Activated B cell treated with CpG ODN at 0.5 μM for 24 hours (primary cell): ENCODE measurements around the gene VEZT. TPM values are rescaled to one million over a fixed set of nuclear protein-coding genes. Genes with fewer than 3 reads are reported as not detected.

ENCODE experiments used
- ATAC-seq: fragments of 200-7000 bp; cut with Tn5 transposase; one replicate; pipeline ENCODE4 v1.10.0; 2021; ENCODE audit warnings: low read depth, mild to moderate bottlenecking, moderate library complexity
- CTCF ChIA-PET: fragments of 350-600 bp; sonication (Branson Sonifier 250); formaldehyde crosslinking; loops from one replicate; lab custom pipeline; 2021; ENCODE audit warnings: antibody characterized with exemption; lab: Charles Lee
- POLR2A ChIA-PET: fragments of 350-600 bp; sonication (Branson Sonifier 250); formaldehyde crosslinking; loops from one replicate; lab custom pipeline; 2021; ENCODE audit warnings: antibody characterized with exemption; lab: Charles Lee
- DNase-seq: peaks from one replicate; pipeline ENCODE4 v3.0.0; 2022
- H3K27ac Mint-ChIP-seq: one replicate; pipeline ENCODE4 v1.8.0; 2020; ENCODE audit warnings: mixed read lengths
- H3K27me3 Mint-ChIP-seq: one replicate; pipeline ENCODE4 v1.8.0; 2021; ENCODE audit warnings: mixed read lengths
- H3K36me3 Mint-ChIP-seq: one replicate; pipeline ENCODE4 v1.8.0; 2021; ENCODE audit warnings: low read depth, mixed read lengths
- H3K4me1 Mint-ChIP-seq: one replicate; pipeline ENCODE4 v1.8.0; 2021; ENCODE audit warnings: mixed read lengths
- H3K4me3 Mint-ChIP-seq: one replicate; pipeline ENCODE4 v1.8.0; 2020; ENCODE audit warnings: mild to moderate bottlenecking, mixed read lengths
- H3K9me3 Mint-ChIP-seq: one replicate; pipeline ENCODE4 v1.8.0; 2020; ENCODE audit warnings: mixed read lengths
- intact Hi-C: fragments of 100-400 bp; cut with micrococcal nuclease; formaldehyde crosslinking; loops from one replicate; pipeline ENCODE4 v1.15.1; 2024
- total RNA-seq: library from RNA; stranded (reverse); gene quantifications from 2 replicates; pipeline ENCODE4 v1.2.3, GENCODE V29; 2022
- TF ChIP-seq, protein P1 (sequence below): fragments of 200-600 bp; IDR thresholded peaks from one replicate; pipeline ENCODE4 v1.8.0; 2022; ENCODE audit warnings: antibody characterized with exemption, mild to moderate bottlenecking

The VEZT gene
- total RNA-seq, 1 donor from 2014 or later: 58.7 TPM

DNA sequence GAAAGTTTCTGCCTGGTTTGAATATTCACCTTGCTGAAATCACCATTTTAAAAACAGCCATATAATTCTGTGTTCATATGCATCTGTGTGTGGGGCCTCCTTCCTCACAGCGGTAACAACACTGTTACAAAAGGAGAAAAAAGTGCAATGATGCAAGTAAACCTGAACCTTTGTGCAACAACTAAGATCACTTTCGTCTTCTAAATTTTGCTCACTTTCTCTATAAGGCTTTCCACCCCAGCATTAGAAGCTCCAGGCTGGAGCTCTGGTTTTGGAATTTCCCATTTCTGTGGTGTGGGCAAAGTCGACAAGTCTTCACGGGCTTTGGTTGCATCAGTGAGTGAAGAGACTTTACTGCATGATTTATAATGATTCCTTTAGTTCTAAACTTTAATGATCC, 18.7 kb upstream of the VEZT start:
- Mint-ChIP-seq H3K9me3 (no peaks in the 10 kb centered on the region), H3K4me3 (peak overlapping the region; percentile 57), H3K36me3 (no peaks in the 10 kb centered on the region), H3K4me1 (peaks cover 45% of the 10 kb centered on the region), H3K27ac (peak overlapping the region; percentile 74), H3K27me3 (no peaks in the 10 kb centered on the region)
- intact Hi-C loops: no loop called here
- ChIA-PET POLR2A (interaction anchor here (0.5 to 3.4 kb wide), 4 partner anchors 10 to 35 kb away, joined by 3 to 14 read pairs (median 4); partner anchors contain the start of genes FGD6 and VEZT), CTCF (no interaction called here)
- ATAC-seq: peak; percentile 46
- no peak for DNase-seq
- TF ChIP-seq, protein P1, sequence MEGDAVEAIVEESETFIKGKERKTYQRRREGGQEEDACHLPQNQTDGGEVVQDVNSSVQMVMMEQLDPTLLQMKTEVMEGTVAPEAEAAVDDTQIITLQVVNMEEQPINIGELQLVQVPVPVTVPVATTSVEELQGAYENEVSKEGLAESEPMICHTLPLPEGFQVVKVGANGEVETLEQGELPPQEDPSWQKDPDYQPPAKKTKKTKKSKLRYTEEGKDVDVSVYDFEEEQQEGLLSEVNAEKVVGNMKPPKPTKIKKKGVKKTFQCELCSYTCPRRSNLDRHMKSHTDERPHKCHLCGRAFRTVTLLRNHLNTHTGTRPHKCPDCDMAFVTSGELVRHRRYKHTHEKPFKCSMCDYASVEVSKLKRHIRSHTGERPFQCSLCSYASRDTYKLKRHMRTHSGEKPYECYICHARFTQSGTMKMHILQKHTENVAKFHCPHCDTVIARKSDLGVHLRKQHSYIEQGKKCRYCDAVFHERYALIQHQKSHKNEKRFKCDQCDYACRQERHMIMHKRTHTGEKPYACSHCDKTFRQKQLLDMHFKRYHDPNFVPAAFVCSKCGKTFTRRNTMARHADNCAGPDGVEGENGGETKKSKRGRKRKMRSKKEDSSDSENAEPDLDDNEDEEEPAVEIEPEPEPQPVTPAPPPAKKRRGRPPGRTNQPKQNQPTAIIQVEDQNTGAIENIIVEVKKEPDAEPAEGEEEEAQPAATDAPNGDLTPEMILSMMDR: no peak

DNA sequence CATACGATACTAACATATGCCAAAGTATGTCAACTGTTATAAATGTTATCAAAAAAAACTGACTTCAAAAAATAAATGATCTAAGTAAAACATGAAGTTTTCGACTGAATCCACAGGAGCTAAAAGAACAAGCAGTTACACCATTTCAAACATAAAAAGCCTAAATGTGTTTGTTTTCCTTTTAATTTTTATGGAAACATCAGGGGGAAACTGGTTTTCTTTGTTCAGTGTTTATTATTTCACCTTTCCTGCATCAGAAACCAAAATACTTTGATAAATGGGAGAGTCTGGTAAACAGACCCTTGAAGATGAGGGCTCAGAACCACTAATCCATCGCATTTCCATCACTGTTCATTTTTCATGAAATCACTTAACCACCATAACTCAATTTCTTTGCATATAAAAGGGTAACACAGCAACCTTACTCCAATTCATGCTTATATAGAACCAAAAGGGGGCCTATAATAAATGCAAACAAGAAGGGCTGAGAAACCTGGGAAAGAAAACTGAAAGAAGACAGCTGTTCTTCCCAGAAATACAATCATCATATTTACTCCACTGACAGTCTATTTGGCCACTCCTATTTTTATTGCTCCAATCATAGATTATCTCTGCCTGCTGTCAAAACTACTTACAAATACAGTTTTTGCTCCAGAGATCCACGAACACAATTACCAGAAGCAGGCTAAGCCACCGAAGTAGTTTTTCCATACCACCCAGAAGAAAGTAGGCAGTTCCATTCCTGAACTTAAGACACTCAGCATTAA, 17.3 kb upstream of the VEZT start:
- no peaks in the 10 kb centered on the region for H3K36me3 Mint-ChIP-seq
- H3K27me3 Mint-ChIP-seq: no peaks in the 10 kb centered on the region
- H3K4me3 Mint-ChIP-seq: peak overlapping the region; percentile 28
- no peaks in the 10 kb centered on the region for H3K9me3 Mint-ChIP-seq
- ATAC-seq (no peak), DNase-seq (no peak)
- CTCF ChIA-PET: no interaction called here
- H3K4me1 Mint-ChIP-seq: peaks cover 51% of the 10 kb centered on the region
- intact Hi-C loops: loop anchor here (1.0 kb wide), 1 partner anchor 17 kb away; the partner anchor contains the start of genes FGD6 and VEZT
- TF ChIP-seq, protein P1: no peak
- POLR2A ChIA-PET: interaction anchor here (1.3 to 3.4 kb wide), 2 partner anchors 11 to 17 kb away, joined by 3 to 14 read pairs; partner anchors contain the start of genes FGD6 and VEZT
- peak overlapping the region; percentile 74 for H3K27ac Mint-ChIP-seq

DNA sequence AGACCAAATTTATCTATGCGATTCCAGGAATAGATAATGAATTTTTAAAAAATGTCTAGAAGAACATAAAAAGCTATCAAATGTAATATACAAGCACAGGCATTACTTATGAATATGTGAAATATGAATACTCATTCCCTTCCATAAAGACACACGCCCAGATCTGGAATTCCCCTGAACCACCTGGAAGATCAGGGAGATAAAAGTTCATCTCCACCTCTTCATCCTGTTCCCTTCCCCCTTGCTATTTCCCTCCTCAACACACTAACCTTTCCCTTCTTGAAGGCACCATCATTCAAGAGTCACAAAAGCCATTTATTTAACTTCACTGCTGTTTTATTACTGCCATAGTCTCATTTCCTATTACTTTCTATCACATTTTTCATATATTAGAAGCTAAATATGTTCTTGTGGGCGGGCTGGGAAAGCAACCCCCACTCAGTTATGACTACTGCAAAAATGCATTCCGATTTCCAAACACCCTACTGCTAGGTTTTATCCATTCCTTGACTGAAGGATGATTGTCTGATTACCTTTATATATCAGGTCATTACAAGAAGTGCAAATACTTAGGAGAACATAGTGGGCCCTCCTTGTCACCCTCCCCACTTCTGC, 16.4 kb upstream of the VEZT start:
- intact Hi-C loops: no loop called here
- DNase-seq (no peak), ATAC-seq (no peak)
- Mint-ChIP-seq H3K4me1 (peaks cover 55% of the 10 kb centered on the region), H3K27me3 (no peaks in the 10 kb centered on the region), H3K4me3 (peak overlapping the region; percentile 29), H3K36me3 (no peaks in the 10 kb centered on the region), H3K27ac (peak overlapping the region; percentile 60), H3K9me3 (no peaks in the 10 kb centered on the region)
- CTCF ChIA-PET: no interaction called here
- POLR2A ChIA-PET: interaction anchor here (3.4 kb wide), 1 partner anchor 16 kb away, joined by 14 read pairs; the partner anchor contains the start of genes FGD6 and VEZT
- TF ChIP-seq, protein P1: no peak

DNA sequence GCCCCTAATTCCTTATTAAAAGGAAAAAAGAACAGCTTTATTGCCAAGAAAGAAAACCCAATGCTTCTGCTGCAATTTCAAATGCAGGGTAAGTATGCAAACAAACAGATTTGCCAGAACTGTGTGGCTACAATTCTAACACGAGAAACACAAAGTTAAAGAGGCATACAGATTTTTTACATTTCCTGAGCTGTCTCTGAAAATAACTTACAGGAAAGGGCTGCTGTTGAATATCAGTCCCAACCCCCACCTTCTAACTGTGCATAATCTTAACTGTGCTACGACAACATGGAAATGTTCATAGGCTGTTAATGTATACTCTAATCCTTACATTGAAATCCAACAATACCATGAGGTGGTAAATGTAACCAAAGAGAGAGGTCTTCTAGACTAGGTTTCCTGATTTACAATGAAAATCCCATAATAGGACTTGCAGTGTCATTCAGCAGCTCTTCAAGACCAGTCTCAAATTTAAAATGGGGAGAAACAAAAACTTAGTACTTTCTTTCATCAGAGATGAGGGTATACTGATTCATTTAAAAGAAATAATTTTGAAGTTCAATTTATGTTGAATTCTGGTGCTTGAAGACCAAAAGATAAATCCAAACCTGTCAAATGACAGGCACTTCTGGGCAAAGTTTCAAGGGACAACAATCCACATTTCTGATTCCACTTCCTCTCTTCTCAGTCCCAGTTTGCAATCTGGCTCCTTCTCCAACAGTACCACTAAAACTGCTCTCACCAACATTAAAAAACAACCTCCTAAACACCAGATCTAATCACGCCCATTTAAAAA, 14.7 kb upstream of the VEZT start:
- TF ChIP-seq, protein P1: no peak
- no peaks in the 10 kb centered on the region for H3K27me3 Mint-ChIP-seq
- H3K27ac Mint-ChIP-seq: peak overlapping the region; percentile 65
- POLR2A ChIA-PET: interaction anchor here (1.3 kb wide), 1 partner anchor 12 kb away, joined by 4 read pairs; no protein-coding TSS in a partner anchor
- peak overlapping the region; percentile 16 for H3K4me3 Mint-ChIP-seq
- peaks cover 2% of the 10 kb centered on the region for H3K9me3 Mint-ChIP-seq
- ATAC-seq (peak; percentile 32), DNase-seq (no peak)
- no peaks in the 10 kb centered on the region for H3K36me3 Mint-ChIP-seq
- H3K4me1 Mint-ChIP-seq: peaks cover 52% of the 10 kb centered on the region
- CTCF ChIA-PET: no interaction called here
- intact Hi-C loops: no loop called here
